NT2/D1 (cell line): Measurements from ENCODE around the gene PDZD4.
A peak's percentile ranks its signal among the peaks of the same experiment; 100 is the strongest.

ENCODE experiments used
- DNase-seq: peaks from one replicate; pipeline ENCODE4 v3.0.0-alpha.2; 2011; ENCODE audit warnings: low read depth, low spot score
- H3K27me3 ChIP-seq: 2 replicates; pipeline ENCODE4 v1.6.0; 2011; ENCODE audit warnings: mild to moderate bottlenecking; ENCODE audit not compliant: insufficient read length, insufficient read depth
- H3K36me3 ChIP-seq: 2 replicates; pipeline ENCODE4 v1.6.1; 2011; ENCODE audit warnings: mild to moderate bottlenecking, low read length, mixed read lengths; ENCODE audit not compliant: insufficient read depth, insufficient read length
- H3K4me1 ChIP-seq: 2 replicates; pipeline ENCODE4 v1.5.1; 2011; ENCODE audit not compliant: insufficient read depth, insufficient read length
- H3K4me3 ChIP-seq: 2 replicates; pipeline ENCODE4 v1.5.1; 2011; ENCODE audit warnings: low read depth; ENCODE audit not compliant: insufficient read length
- H3K9ac ChIP-seq: 2 replicates; pipeline ENCODE4 v1.6.0; 2011; ENCODE audit warnings: low read depth; ENCODE audit not compliant: insufficient read length
- H3K9me3 ChIP-seq: 2 replicates; pipeline ENCODE4 v1.5.1; 2011; ENCODE audit warnings: mild to moderate bottlenecking, low read length; ENCODE audit not compliant: insufficient read depth
- SUZ12 ChIP-seq: IDR thresholded peaks from 2 replicates; pipeline ENCODE4 v1.6.1; 2011; ENCODE audit not compliant: insufficient read length, insufficient read depth; ENCODE audit errors: extremely low read depth
- YY1 ChIP-seq: IDR thresholded peaks from 2 replicates; pipeline ENCODE4 v1.6.1; 2011; ENCODE audit not compliant: insufficient read length, insufficient read depth
- ZNF274 ChIP-seq: IDR thresholded peaks from 2 replicates; pipeline ENCODE4 v1.6.1; 2011; ENCODE audit warnings: mild to moderate bottlenecking, low read depth, low read length

PDZD4 gene

GRCh38 chrX:153848325-153848724 is 18.0 kb upstream of the PDZD4 start:
- no peaks in the 10 kb centered on the region for H3K27me3 ChIP-seq
- TF ChIP-seq SUZ12 (no peak), YY1 (no peak), ZNF274 (no peak)
- H3K4me1 ChIP-seq, result no peaks in the 10 kb centered on the region
- no peak overlapping the region for H3K9ac ChIP-seq
- no peaks in the 10 kb centered on the region for H3K36me3 ChIP-seq
- no peak overlapping the region for H3K4me3 ChIP-seq
- H3K9me3 ChIP-seq, result no peaks in the 10 kb centered on the region
- peak; percentile 52 for DNase-seq

- no peak for TF ChIP-seq SUZ12
- no peak for TF ChIP-seq ZNF274
- TF ChIP-seq YY1, result no peak
- H3K9me3 ChIP-seq, result no peaks in the 10 kb centered on the region
These were observed 15.5 kb upstream of the PDZD4 start for GRCh38 chrX:153845842-153846241.

GRCh38 chrX:153845195-153845594 is 14.9 kb upstream of the PDZD4 start:
- H3K9ac ChIP-seq, result no peak overlapping the region
- TF ChIP-seq YY1 (no peak), ZNF274 (no peak), SUZ12 (no peak)
- no peaks in the 10 kb centered on the region for H3K9me3 ChIP-seq
- no peaks in the 10 kb centered on the region for H3K4me1 ChIP-seq
- DNase-seq, result no peak
- H3K4me3 ChIP-seq, result no peak overlapping the region
- H3K27me3 ChIP-seq, result no peaks in the 10 kb centered on the region
- H3K36me3 ChIP-seq, result no peaks in the 10 kb centered on the region

More at GRCh38 chrX:153845842-153846241, 15.5 kb upstream of the PDZD4 start:
- Histone ChIP-seq H3K36me3 (no peaks in the 10 kb centered on the region), H3K4me1 (no peaks in the 10 kb centered on the region), H3K27me3 (no peaks in the 10 kb centered on the region), H3K4me3 (no peak overlapping the region), H3K9ac (no peak overlapping the region)
- no peak for DNase-seq

GRCh38 chrX:153844509-153845082 is 14.3 kb upstream of the PDZD4 start:
- H3K4me3 ChIP-seq, result no peak overlapping the region
- TF ChIP-seq SUZ12, result no peak
- TF ChIP-seq YY1, result no peak
- TF ChIP-seq ZNF274, result no peak
- no peaks in the 10 kb centered on the region for H3K36me3 ChIP-seq
- H3K4me1 ChIP-seq, result no peaks in the 10 kb centered on the region
- H3K27me3 ChIP-seq, result no peaks in the 10 kb centered on the region
- no peaks in the 10 kb centered on the region for H3K9me3 ChIP-seq
- H3K9ac ChIP-seq, result no peak overlapping the region
- no peak for DNase-seq

- Histone ChIP-seq H3K4me3 (no peak overlapping the region), H3K27me3 (peaks cover 4% of the 10 kb centered on the region), H3K9me3 (no peaks in the 10 kb centered on the region), H3K9ac (no peak overlapping the region), H3K36me3 (no peaks in the 10 kb centered on the region), H3K4me1 (no peaks in the 10 kb centered on the region)
- no peak for TF ChIP-seq YY1
- TF ChIP-seq ZNF274, result no peak
- TF ChIP-seq SUZ12, result no peak
- no peak for DNase-seq
These were observed 6.6 kb upstream of the PDZD4 start for GRCh38 chrX:153836921-153837320.

- Histone ChIP-seq H3K27me3 (peaks cover 10% of the 10 kb centered on the region), H3K4me1 (no peaks in the 10 kb centered on the region), H3K9ac (no peak overlapping the region), H3K9me3 (no peaks in the 10 kb centered on the region), H3K4me3 (no peak overlapping the region), H3K36me3 (no peaks in the 10 kb centered on the region)
- no peak for DNase-seq
- TF ChIP-seq YY1 (no peak), SUZ12 (no peak), ZNF274 (no peak)
These were observed 2.4 kb upstream of the PDZD4 start for GRCh38 chrX:153832728-153833127.

GRCh38 chrX:153831429-153832150 is 1.2 kb upstream of the PDZD4 start:
- Histone ChIP-seq H3K27me3 (peaks cover 10% of the 10 kb centered on the region), H3K9me3 (no peaks in the 10 kb centered on the region), H3K9ac (peak overlapping the region; percentile 42), H3K36me3 (no peaks in the 10 kb centered on the region), H3K4me1 (no peaks in the 10 kb centered on the region), H3K4me3 (no peak overlapping the region)
- no peak for DNase-seq
- no peak for TF ChIP-seq ZNF274
- no peak for TF ChIP-seq SUZ12
- TF ChIP-seq YY1, result no peak
